ENCODE measurements around the gene ZNF444. TPM values are rescaled to one million over a fixed set of nuclear protein-coding genes. Genes with fewer than 3 reads are reported as not detected.
A peak's percentile ranks its signal among the peaks of the same experiment; 100 is the strongest.

The ZNF444 gene
- total and polyA plus RNA-seq, 9 of the 15 experiments (the other 6 are each of a cell fraction or from before 2014, with no cell fraction given) = 0.39 to 40.0 (median 6.9) TPM

GRCh38 chr19:56121180-56122167 is 19.6 kb upstream of the ZNF444 start, which contains the start of gene ZNF787 (continued):
- TF ChIP-seq JUND (IDR thresholded peaks at IDR 0.05; ENCODE audit: borderline replicate concordance, low read depth, low read length) (peak; percentile 21), JUND (tag; IDR thresholded peaks at IDR 0.05; ENCODE audit: borderline replicate concordance, low read depth, low read length) (no peak; the same call in 2 of the 3 replicates), ZNF592 (IDR thresholded peaks at IDR 0.05) (peak; percentile 65; the same call in 1 of the 2 replicates), PCBP1 (IDR thresholded peaks at IDR 0.05; ENCODE audit: low read depth, low read length, poor library complexity, severe bottlenecking) (peak; percentile 41), ZBTB40 (IDR thresholded peaks at IDR 0.05) (peak; percentile 96), ZBTB40 (CRISPR knock-in tag; IDR thresholded peaks at IDR 0.05) (no peak), RBM34 (IDR thresholded peaks at IDR 0.05; ENCODE audit: borderline replicate concordance, insufficient read depth, low read length) (no peak), PHF20 (IDR thresholded peaks at IDR 0.05; ENCODE audit: partially characterized antibody) (peak; percentile 77)
